Mesenchymal stem cell (in vitro differentiated cells and primary cell): Measurements from ENCODE around the gene GSTM5.
A peak's percentile ranks its signal among the peaks of the same experiment; 100 is the strongest.

ENCODE experiments used
- DNase-seq: peaks from one replicate; pipeline ENCODE4 v3.0.0-alpha.2; 2013
- H2AFZ ChIP-seq: one replicate; pipeline ENCODE4 v1.6.1; 2013; ENCODE audit warnings: low read depth, mild to moderate bottlenecking, control low read depth, inconsistent platforms, low read length, moderate library complexity
- H2AK5ac ChIP-seq: 2 replicates; pipeline ENCODE4 v1.6.1; 2013; ENCODE audit warnings: low read length, moderate library complexity, mild to moderate bottlenecking, inconsistent platforms; ENCODE audit not compliant: severe bottlenecking
- H2BK120ac ChIP-seq: one replicate; pipeline ENCODE4 v1.6.1; 2013; ENCODE audit warnings: low read depth, mild to moderate bottlenecking, inconsistent platforms, low read length, moderate library complexity
- H2BK12ac ChIP-seq, 2 experiments: one replicate each; pipeline ENCODE4 v1.6.1; 2013; ENCODE audit warnings: inconsistent platforms in 2 of 2, low read length in 2 of 2, mild to moderate bottlenecking in 2 of 2, moderate library complexity in 2 of 2, control low read depth in 1 of 2
- H2BK15ac ChIP-seq: one replicate; pipeline ENCODE4 v1.6.1; 2013; ENCODE audit warnings: mild to moderate bottlenecking, low read depth, inconsistent platforms; ENCODE audit not compliant: poor library complexity, severe bottlenecking
- H2BK5ac ChIP-seq: 2 replicates; pipeline ENCODE4 v1.6.1; 2013; ENCODE audit warnings: low read depth, mild to moderate bottlenecking, low read length, control low read depth, inconsistent platforms; ENCODE audit not compliant: poor library complexity, severe bottlenecking
- H3K14ac ChIP-seq, 2 experiments: one replicate each; pipeline ENCODE4 v1.6.1; 2013; ENCODE audit warnings: inconsistent platforms in 2 of 2, low read length in 2 of 2, control low read depth in 1 of 2, mild to moderate bottlenecking in 1 of 2, moderate library complexity in 1 of 2
- H3K18ac ChIP-seq, 2 experiments: one replicate each; pipeline ENCODE4 v1.6.1; 2013; ENCODE audit warnings: inconsistent platforms in 2 of 2, low read length in 2 of 2, control low read depth in 1 of 2, low read depth in 1 of 2, mild to moderate bottlenecking in 1 of 2
- H3K23ac ChIP-seq, 2 experiments: one replicate each; pipeline ENCODE4 v1.6.1; 2013; ENCODE audit warnings: inconsistent platforms in 2 of 2, low read length in 2 of 2, mild to moderate bottlenecking in 2 of 2, moderate library complexity in 2 of 2, control low read depth in 1 of 2
- H3K27ac ChIP-seq: 2 replicates; pipeline ENCODE4 v1.5.1; 2013; ENCODE audit warnings: mild to moderate bottlenecking, moderate library complexity, low read length, control low read depth, inconsistent platforms; ENCODE audit not compliant: poor library complexity, severe bottlenecking
- H3K27me3 ChIP-seq, 2 experiments: 2 replicates each; pipeline versions ENCODE4 v1.6.1 to v1.7.0; 2013; ENCODE audit warnings: low read length in 2 of 2, mild to moderate bottlenecking in 2 of 2, moderate library complexity in 2 of 2, control low read depth in 1 of 2, inconsistent platforms in 1 of 2; ENCODE audit not compliant: control insufficient read depth in 1 of 2, insufficient read depth in 1 of 2
- H3K36me3 ChIP-seq, 2 experiments: 2 replicates each; pipeline versions ENCODE4 v1.6.1 to v1.7.0; 2013; ENCODE audit warnings: low read length in 2 of 2, control low read depth in 1 of 2, inconsistent platforms in 1 of 2, low read depth in 1 of 2, mild to moderate bottlenecking in 1 of 2; ENCODE audit not compliant: insufficient read depth in 2 of 2, control insufficient read depth in 1 of 2
- H3K4ac ChIP-seq, 2 experiments: one replicate each; pipeline ENCODE4 v1.6.1; 2013; ENCODE audit warnings: inconsistent platforms in 2 of 2, low read length in 2 of 2, mild to moderate bottlenecking in 2 of 2, moderate library complexity in 2 of 2, control low read depth in 1 of 2, low read depth in 1 of 2
- H3K4me1 ChIP-seq: 2 replicates; pipeline ENCODE4 v1.6.1; 2013; ENCODE audit warnings: low read depth, low read length, control low read depth; ENCODE audit not compliant: control insufficient read depth, insufficient read depth
- H3K4me2 ChIP-seq: 2 replicates; pipeline ENCODE4 v1.6.1; 2013; ENCODE audit warnings: low read length, mild to moderate bottlenecking, inconsistent platforms; ENCODE audit not compliant: poor library complexity, severe bottlenecking
- H3K4me3 ChIP-seq, 2 experiments: 2 replicates each; pipeline versions ENCODE4 v1.5.1 to v1.7.0; 2013; ENCODE audit warnings: low read length in 2 of 2, mild to moderate bottlenecking in 2 of 2, control low read depth in 1 of 2, low read depth in 1 of 2; ENCODE audit not compliant: insufficient read depth in 1 of 2
- H3K79me1 ChIP-seq: replicated peaks from 2 replicates; pipeline ENCODE4 v1.6.1; 2013; ENCODE audit warnings: mild to moderate bottlenecking, control low read depth, low read length, inconsistent platforms; ENCODE audit not compliant: poor library complexity, severe bottlenecking
- H3K9ac ChIP-seq: 2 replicates; pipeline ENCODE4 v1.7.0; 2013; ENCODE audit warnings: mild to moderate bottlenecking, low read length, moderate library complexity
- H3K9me3 ChIP-seq: 2 replicates; pipeline ENCODE4 v1.7.0; 2013; ENCODE audit warnings: mild to moderate bottlenecking, low read length; ENCODE audit not compliant: control insufficient read depth
- H4K8ac ChIP-seq: one replicate; pipeline ENCODE4 v1.6.1; 2013; ENCODE audit warnings: inconsistent platforms, mild to moderate bottlenecking, low read length, moderate library complexity
- H4K91ac ChIP-seq: one replicate; pipeline ENCODE4 v1.6.1; 2013; ENCODE audit warnings: mild to moderate bottlenecking, low read length, inconsistent platforms
- WGBS: methylation state at CpG from one replicate; pipeline ENCODE4 v1.1.7; 2013; ENCODE audit warnings: mixed read lengths; 5-methylcytosine and 5-hydroxymethylcytosine counted together

Gene GSTM5

DNA sequence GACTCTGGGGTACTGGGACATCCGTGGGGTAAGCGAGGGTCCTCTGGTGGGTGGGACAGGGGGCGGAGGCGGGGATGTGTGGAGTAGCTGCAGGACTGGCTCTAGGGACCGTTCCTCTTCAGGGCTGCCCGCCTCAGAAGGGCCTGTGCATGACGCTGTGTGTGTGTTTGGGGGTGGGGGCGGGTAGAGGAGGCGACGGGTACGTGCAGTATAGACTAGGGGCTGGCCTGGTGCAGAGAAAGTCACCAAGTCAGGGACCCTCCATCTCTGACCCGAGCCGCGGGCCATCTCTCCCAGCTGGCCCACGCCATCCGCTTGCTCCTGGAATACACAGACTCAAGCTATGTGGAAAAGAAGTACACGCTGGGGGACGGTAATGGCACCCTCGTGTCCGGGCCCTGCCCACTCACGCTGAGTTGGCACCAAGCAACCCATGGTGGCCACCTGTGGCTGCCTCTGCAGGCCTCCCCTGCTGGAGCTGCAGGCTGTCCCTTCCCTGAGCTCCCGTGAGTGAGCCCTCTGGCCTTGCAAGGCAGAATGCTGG, 342 bp downstream of the GSTM5 start:
- no peak overlapping the region for H3K23ac ChIP-seq
- H3K9ac ChIP-seq: peak overlapping the region; percentile 70
- H3K27ac ChIP-seq: no peak overlapping the region
- H2AFZ ChIP-seq: no peak overlapping the region
- H4K91ac ChIP-seq: no peak overlapping the region
- no peak overlapping the region for H2BK12ac ChIP-seq
- 93% methylated on average over 22 of the region's 22 CpGs for WGBS
- H3K4me1 ChIP-seq: peaks cover 2% of the 10 kb centered on the region
- no peaks in the 10 kb centered on the region for H3K36me3 ChIP-seq
- peaks cover 2 to 3% of the 10 kb centered on the region in 2 experiments for H3K27me3 ChIP-seq
- H3K14ac ChIP-seq: no peak overlapping the region
- no peak overlapping the region for H4K8ac ChIP-seq
- H3K9me3 ChIP-seq: peaks cover 8% of the 10 kb centered on the region
- H2BK120ac ChIP-seq: no peak overlapping the region
- no peak for DNase-seq
- no peak overlapping the region for H3K4me2 ChIP-seq
- H2BK5ac ChIP-seq: no peak overlapping the region
- no peak overlapping the region for H2AK5ac ChIP-seq
- no peaks in the 10 kb centered on the region for H3K79me1 ChIP-seq
- H3K4me3 ChIP-seq: peak overlapping the region in 1 of 2 experiments; percentile 69
- H2BK15ac ChIP-seq: no peak overlapping the region
- no peak overlapping the region for H3K4ac ChIP-seq
- H3K18ac ChIP-seq: no peak overlapping the region

DNA sequence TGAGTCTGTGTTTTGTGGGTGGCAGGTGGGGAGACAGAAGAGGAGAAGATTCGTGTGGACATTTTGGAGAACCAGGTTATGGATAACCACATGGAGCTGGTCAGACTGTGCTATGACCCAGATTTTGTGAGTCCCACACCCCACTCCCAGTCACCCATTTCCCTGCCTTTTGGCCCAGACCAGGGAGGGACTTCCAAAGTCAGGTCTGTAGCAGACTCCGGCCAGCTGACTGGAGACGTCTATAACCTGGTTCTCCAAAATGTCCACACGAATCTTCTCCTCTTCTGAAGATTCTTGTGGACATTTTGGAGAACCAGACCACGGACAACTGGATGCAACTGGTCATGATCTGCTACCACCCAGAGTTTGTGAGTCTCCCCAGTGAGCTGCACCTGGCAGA, 1.6 kb downstream of the GSTM5 start:
- Histone ChIP-seq H3K9ac (no peak overlapping the region), H3K4ac (no peak overlapping the region), H3K23ac (no peak overlapping the region), H2BK12ac (no peak overlapping the region), H2AFZ (no peak overlapping the region), H2BK120ac (no peak overlapping the region), H3K9me3 (peaks cover 4% of the 10 kb centered on the region), H2AK5ac (no peak overlapping the region), H3K18ac (no peak overlapping the region), H3K14ac (no peak overlapping the region), H3K4me1 (peaks cover 3% of the 10 kb centered on the region), H3K27ac (no peak overlapping the region), H4K8ac (no peak overlapping the region), H3K27me3 (peaks cover 2 to 3% of the 10 kb centered on the region in 2 experiments), H3K36me3 (no peaks in the 10 kb centered on the region), H3K79me1 (no peaks in the 10 kb centered on the region), H4K91ac (no peak overlapping the region), H2BK15ac (no peak overlapping the region), H3K4me3 (no peak overlapping the region), H3K4me2 (no peak overlapping the region), H2BK5ac (no peak overlapping the region)
- no peak for DNase-seq
- WGBS: 85% methylated on average over 5 of the region's 5 CpGs

DNA sequence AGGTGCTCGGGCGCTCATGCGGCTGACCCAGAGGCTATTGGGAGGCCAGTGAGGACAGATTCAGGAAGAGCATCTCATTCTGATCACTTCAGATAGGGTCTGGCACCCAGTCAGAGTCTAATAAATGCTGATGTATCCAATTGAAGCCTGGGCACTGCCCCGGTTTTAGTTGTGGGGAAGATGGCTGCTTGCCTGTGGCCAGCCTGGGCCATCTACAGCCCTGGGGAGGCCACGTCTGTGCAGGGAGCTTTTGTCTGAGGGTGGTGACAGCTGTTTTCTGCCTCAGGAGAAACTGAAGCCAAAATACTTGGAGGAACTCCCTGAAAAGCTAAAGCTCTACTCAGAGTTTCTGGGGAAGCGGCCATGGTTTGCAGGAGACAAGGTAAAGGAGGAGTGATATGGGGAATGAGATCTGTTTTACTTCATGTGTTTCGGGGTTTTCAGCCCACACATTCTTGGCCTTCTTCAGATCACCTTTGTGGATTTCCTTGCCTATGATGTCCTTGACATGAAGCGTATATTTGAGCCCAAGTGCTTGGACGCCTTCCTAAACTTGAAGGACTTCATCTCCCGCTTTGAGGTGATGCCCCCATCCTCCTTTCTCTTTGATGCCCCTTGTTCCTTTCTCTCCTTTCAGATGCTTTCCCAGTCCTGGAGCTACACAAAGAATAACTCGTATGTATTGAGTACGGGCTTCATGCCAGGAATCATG, 2.8 kb downstream of the GSTM5 start:
- H3K4me1 ChIP-seq: peaks cover 3% of the 10 kb centered on the region
- H4K91ac ChIP-seq: no peak overlapping the region
- H3K4ac ChIP-seq: no peak overlapping the region
- H3K27ac ChIP-seq: no peak overlapping the region
- H3K4me3 ChIP-seq: no peak overlapping the region
- no peak overlapping the region for H2BK5ac ChIP-seq
- no peak overlapping the region for H2AFZ ChIP-seq
- H3K79me1 ChIP-seq: no peaks in the 10 kb centered on the region
- no peak overlapping the region for H3K14ac ChIP-seq
- no peak overlapping the region for H3K18ac ChIP-seq
- WGBS: 91% methylated on average over 12 of the region's 12 CpGs
- no peak overlapping the region for H3K23ac ChIP-seq
- no peaks in the 10 kb centered on the region for H3K9me3 ChIP-seq
- H2BK15ac ChIP-seq: no peak overlapping the region
- no peak overlapping the region for H3K4me2 ChIP-seq
- no peak overlapping the region for H4K8ac ChIP-seq
- H2AK5ac ChIP-seq: no peak overlapping the region
- H2BK12ac ChIP-seq: no peak overlapping the region
- no peak overlapping the region for H3K9ac ChIP-seq
- no peak for DNase-seq
- H2BK120ac ChIP-seq: no peak overlapping the region
- peaks cover 2 to 3% of the 10 kb centered on the region in 2 experiments for H3K27me3 ChIP-seq
- no peaks in the 10 kb centered on the region for H3K36me3 ChIP-seq

DNA sequence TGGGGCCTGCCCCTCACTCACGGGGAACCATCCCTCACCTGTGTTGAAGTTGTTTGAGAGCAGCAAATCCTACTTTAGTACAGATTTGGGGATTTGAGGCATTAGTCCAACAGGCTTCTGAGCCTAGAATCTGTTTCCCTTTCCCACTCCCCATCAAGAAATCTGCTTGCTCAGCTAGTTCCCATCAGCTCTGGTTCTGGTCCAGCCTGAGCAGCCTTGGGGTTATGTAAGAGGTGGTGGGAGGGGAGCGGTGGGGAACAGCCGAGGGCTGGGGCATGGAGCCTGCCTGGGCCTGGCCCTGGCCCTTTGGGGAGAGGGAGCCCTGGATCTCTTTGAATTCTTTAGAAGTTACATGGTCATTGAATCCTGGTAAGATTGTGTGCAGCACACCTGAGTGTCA, 4.1 kb downstream of the GSTM5 start:
- H3K4me2 ChIP-seq: no peak overlapping the region
- H2BK5ac ChIP-seq: no peak overlapping the region
- no peaks in the 10 kb centered on the region for H3K79me1 ChIP-seq
- no peak overlapping the region for H2AFZ ChIP-seq
- H2AK5ac ChIP-seq: no peak overlapping the region
- H3K36me3 ChIP-seq: no peaks in the 10 kb centered on the region
- H3K9ac ChIP-seq: no peak overlapping the region
- H3K9me3 ChIP-seq: no peaks in the 10 kb centered on the region
- H3K27me3 ChIP-seq: peaks cover 2 to 3% of the 10 kb centered on the region in 2 experiments
- H3K18ac ChIP-seq: no peak overlapping the region
- H4K91ac ChIP-seq: no peak overlapping the region
- H3K27ac ChIP-seq: no peak overlapping the region
- H3K4me1 ChIP-seq: peaks cover 3% of the 10 kb centered on the region
- peak overlapping the region; percentile 84 for H2BK15ac ChIP-seq
- no peak for DNase-seq
- H3K23ac ChIP-seq: no peak overlapping the region
- H4K8ac ChIP-seq: no peak overlapping the region
- H2BK12ac ChIP-seq: no peak overlapping the region
- H3K4ac ChIP-seq: no peak overlapping the region
- 88% methylated on average over 2 of the region's 3 CpGs for WGBS
- H3K14ac ChIP-seq: no peak overlapping the region
- H3K4me3 ChIP-seq: no peak overlapping the region
- no peak overlapping the region for H2BK120ac ChIP-seq
